ENCODE results near the gene MLX. TPM values are rescaled to one million over a fixed set of nuclear protein-coding genes. Genes with fewer than 3 reads are reported as not detected.

The MLX gene
- total RNA-seq, 4 donors from 2014 or later: 47.0 to 62.8 (median 52.9) TPM

- intact Hi-C loops (cut with DNase I): no loop called here
- H3K4me3 ChIP-seq (replicated peaks in 1 of 3): no peak overlapping the region
- H3K36me3 ChIP-seq: peaks cover 15 to 25% of the 10 kb centered on the region in 2 donors
- H3K4me1 ChIP-seq: peaks cover 0 to 6% of the 10 kb centered on the region in 2 donors
- 95 to 96% methylated on average over 2 of the region's 2 CpGs for WGBS, 2 donors
- H3K27me3 ChIP-seq: no peaks in the 10 kb centered on the region
- no peak overlapping the region for H3K27ac ChIP-seq
- H3K9me3 ChIP-seq: no peaks in the 10 kb centered on the region
- TF ChIP-seq, protein P1, sequence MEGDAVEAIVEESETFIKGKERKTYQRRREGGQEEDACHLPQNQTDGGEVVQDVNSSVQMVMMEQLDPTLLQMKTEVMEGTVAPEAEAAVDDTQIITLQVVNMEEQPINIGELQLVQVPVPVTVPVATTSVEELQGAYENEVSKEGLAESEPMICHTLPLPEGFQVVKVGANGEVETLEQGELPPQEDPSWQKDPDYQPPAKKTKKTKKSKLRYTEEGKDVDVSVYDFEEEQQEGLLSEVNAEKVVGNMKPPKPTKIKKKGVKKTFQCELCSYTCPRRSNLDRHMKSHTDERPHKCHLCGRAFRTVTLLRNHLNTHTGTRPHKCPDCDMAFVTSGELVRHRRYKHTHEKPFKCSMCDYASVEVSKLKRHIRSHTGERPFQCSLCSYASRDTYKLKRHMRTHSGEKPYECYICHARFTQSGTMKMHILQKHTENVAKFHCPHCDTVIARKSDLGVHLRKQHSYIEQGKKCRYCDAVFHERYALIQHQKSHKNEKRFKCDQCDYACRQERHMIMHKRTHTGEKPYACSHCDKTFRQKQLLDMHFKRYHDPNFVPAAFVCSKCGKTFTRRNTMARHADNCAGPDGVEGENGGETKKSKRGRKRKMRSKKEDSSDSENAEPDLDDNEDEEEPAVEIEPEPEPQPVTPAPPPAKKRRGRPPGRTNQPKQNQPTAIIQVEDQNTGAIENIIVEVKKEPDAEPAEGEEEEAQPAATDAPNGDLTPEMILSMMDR (IDR thresholded peaks at IDR 0.05): no peak
- no peak for TF ChIP-seq POLR2A (IDR thresholded peaks at IDR 0.05)
- DNase-seq: no peak
Observed at GRCh38 chr17:42590886-42591285, 24.0 kb downstream of the MLX start.

DNA sequence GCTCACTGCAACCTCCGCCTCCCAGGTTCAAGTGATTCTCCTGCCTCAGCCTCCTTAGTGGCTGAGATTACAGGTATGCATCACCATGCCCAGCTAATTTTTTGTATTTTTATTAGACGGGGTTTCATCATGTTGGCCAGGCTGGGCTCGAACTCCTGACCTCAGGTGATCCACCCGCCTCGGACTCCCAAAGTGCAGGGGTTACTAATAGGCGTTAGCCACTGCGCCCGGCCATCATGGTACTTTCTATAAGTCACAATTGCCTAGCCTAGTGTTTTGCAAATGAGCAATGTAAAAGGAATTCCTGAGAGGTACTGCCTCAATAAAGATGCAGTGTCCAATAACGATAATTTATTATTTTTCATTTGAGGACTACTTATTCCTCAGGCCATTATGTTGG, 24.5 kb downstream of the MLX start:
- no peak overlapping the region for H3K4me3 ChIP-seq (replicated peaks in 1 of 3)
- no peaks in the 10 kb centered on the region for H3K9me3 ChIP-seq
- H3K36me3 ChIP-seq: peaks cover 12 to 19% of the 10 kb centered on the region in 2 donors
- intact Hi-C loops (cut with DNase I): no loop called here
- TF ChIP-seq, protein P1 (IDR thresholded peaks at IDR 0.05): no peak
- no peak overlapping the region for H3K27ac ChIP-seq
- H3K27me3 ChIP-seq: no peaks in the 10 kb centered on the region
- 95 to 96% methylated on average over 9 of the region's 9 CpGs for whole genome bisulfite sequencing, 2 donors
- no peak for DNase-seq
- peaks cover 0 to 6% of the 10 kb centered on the region in 2 donors for H3K4me1 ChIP-seq

GRCh38 chr17:42596386-42596785, 29.5 kb downstream of the MLX start:
- intact Hi-C loops (cut with DNase I): no loop called here
- H3K36me3 ChIP-seq: peaks cover 2 to 3% of the 10 kb centered on the region in 2 donors
- peaks cover 8 to 9% of the 10 kb centered on the region in 2 donors for H3K4me1 ChIP-seq
- DNase-seq: no peak
- 80 to 85% methylated on average over 3 of the region's 3 CpGs for WGBS, 2 donors
- TF ChIP-seq, protein P1 (IDR thresholded peaks at IDR 0.05): no peak
- no peak for TF ChIP-seq POLR2A (IDR thresholded peaks at IDR 0.05)
- H3K9me3 ChIP-seq: no peaks in the 10 kb centered on the region
- H3K27me3 ChIP-seq: no peaks in the 10 kb centered on the region
- H3K27ac ChIP-seq: no peak overlapping the region
- H3K4me3 ChIP-seq (replicated peaks in 1 of 3): no peak overlapping the region

DNA sequence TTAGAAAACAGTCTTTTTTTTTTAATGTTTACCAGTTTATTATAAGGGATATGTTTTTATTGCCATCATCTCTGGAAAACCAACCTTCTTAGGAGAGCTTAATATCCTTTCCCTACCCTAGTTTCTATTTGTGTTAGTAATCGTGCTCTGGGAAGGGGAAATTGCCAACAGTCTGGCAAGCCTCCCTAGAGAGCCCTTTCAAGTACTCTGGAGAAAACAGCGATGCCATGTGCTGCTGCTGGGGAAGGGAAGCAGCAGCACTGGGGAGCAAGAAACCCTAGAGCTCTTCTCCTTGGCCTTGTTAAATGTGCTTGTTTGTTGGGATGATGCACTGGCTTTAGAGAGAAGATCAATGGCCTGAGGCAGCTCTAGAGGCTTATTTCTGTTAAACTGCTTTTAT, 32.0 kb downstream of the MLX start:
- intact Hi-C loops (cut with DNase I): no loop called here
- TF ChIP-seq POLR2A (IDR thresholded peaks at IDR 0.05): no peak
- TF ChIP-seq, protein P1 (IDR thresholded peaks at IDR 0.05): no peak
- no peak overlapping the region for H3K27ac ChIP-seq
- H3K4me3 ChIP-seq (replicated peaks in 1 of 3): no peak overlapping the region
- no peaks in the 10 kb centered on the region for H3K9me3 ChIP-seq
- no peaks in the 10 kb centered on the region for H3K36me3 ChIP-seq
- peak; percentile 66 to 70 for DNase-seq
- no peaks in the 10 kb centered on the region for H3K27me3 ChIP-seq
- 15 to 16% methylated on average over 2 of the region's 2 CpGs for WGBS, 2 donors
- H3K4me1 ChIP-seq: peaks cover 8 to 9% of the 10 kb centered on the region in 2 donors

DNA sequence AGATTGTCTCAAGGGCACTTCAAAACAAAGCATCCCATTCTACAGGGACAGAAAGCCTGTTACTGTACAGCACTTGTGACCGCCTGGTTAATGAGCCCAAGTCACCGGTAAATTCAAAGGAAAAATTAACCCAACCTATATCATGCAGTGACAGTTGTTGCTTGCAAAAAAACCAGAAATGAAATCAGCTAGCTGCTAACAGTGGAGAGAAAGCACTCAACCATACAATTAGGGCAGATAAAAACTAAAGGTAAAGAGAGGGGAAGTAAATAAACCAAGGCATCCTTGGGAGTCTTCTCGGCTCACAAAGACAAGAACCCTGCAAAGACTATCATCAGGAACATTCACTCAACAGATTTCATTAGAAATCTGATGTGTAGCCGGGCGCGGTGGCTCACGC, 36.4 kb downstream of the MLX start:
- DNase-seq: no peak
- no peak overlapping the region for H3K4me3 ChIP-seq (replicated peaks in 1 of 3)
- intact Hi-C loops (cut with DNase I): no loop called here
- H3K36me3 ChIP-seq: no peaks in the 10 kb centered on the region
- no peaks in the 10 kb centered on the region for H3K9me3 ChIP-seq
- TF ChIP-seq, protein P1 (IDR thresholded peaks at IDR 0.05): no peak
- no peak for TF ChIP-seq POLR2A (IDR thresholded peaks at IDR 0.05)
- H3K27me3 ChIP-seq: no peaks in the 10 kb centered on the region
- peaks cover 25 to 32% of the 10 kb centered on the region in 2 donors for H3K4me1 ChIP-seq
- no peak overlapping the region for H3K27ac ChIP-seq
- 86 to 89% methylated on average over 7 of the region's 7 CpGs for WGBS, 2 donors
